Type B pancreatic cell (in vitro differentiated cells): ENCODE data around the gene TNK2. TPM values are rescaled to one million over a fixed set of nuclear protein-coding genes. Genes with fewer than 3 reads are reported as not detected.
A peak's percentile ranks its signal among the peaks of the same experiment; 100 is the strongest.

Source experiments
- DNase-seq: peaks from one replicate; pipeline ENCODE4 v3.0.0; 2021; ENCODE audit warnings: mixed read lengths; ENCODE audit not compliant: unreplicated experiment; ENCODE audit errors: extremely low spot score
- H3K27ac Mint-ChIP-seq: 2 replicates; pipeline ENCODE4 v1.8.0; 2021; ENCODE audit warnings: mild to moderate bottlenecking, mixed read lengths
- H3K27me3 Mint-ChIP-seq: 2 replicates; pipeline ENCODE4 v1.8.0; 2021; ENCODE audit warnings: mixed read lengths
- H3K36me3 Mint-ChIP-seq: 2 replicates; pipeline ENCODE4 v1.8.0; 2021; ENCODE audit warnings: mixed read lengths
- H3K4me1 Mint-ChIP-seq: one replicate; pipeline ENCODE4 v1.8.0; 2021; ENCODE audit warnings: mixed read lengths; ENCODE audit not compliant: unreplicated experiment
- H3K4me3 Mint-ChIP-seq: 2 replicates; pipeline ENCODE4 v1.8.0; 2021; ENCODE audit warnings: mild to moderate bottlenecking, mixed read lengths
- H3K9me3 Mint-ChIP-seq: 2 replicates; pipeline ENCODE4 v1.8.0; 2021; ENCODE audit warnings: mixed read lengths
- CTCF ChIP-seq: fragments of 200-600 bp; sonication (generic); conservative IDR thresholded peaks from 2 replicates; pipeline ENCODE4 v1.5.0; 2021; ENCODE audit warnings: antibody characterized with exemption, mild to moderate bottlenecking
- total RNA-seq: library from RNA; stranded (reverse); gene quantifications from 2 replicates; pipeline ENCODE4 v1.2.1, GENCODE V29; 2021; ENCODE audit warnings: low replicate concordance

The TNK2 gene
- total RNA-seq, 1 donor from 2014 or later, result 42.5 TPM

GRCh38 chr3:195888981-195889869 is 19.1 kb downstream of the TNK2 start:
- Mint-ChIP-seq H3K27me3 (no peaks in the 10 kb centered on the region), H3K9me3 (no peaks in the 10 kb centered on the region), H3K27ac (no peak overlapping the region), H3K4me1 (peaks cover 8% of the 10 kb centered on the region), H3K36me3 (no peaks in the 10 kb centered on the region), H3K4me3 (no peak overlapping the region)
- DNase-seq, result no peak
- no peak for TF ChIP-seq CTCF

GRCh38 chr3:195888311-195888761 is 20.0 kb downstream of the TNK2 start:
- Mint-ChIP-seq H3K4me3 (no peak overlapping the region), H3K9me3 (no peaks in the 10 kb centered on the region), H3K36me3 (no peaks in the 10 kb centered on the region), H3K4me1 (peaks cover 8% of the 10 kb centered on the region), H3K27me3 (no peaks in the 10 kb centered on the region), H3K27ac (no peak overlapping the region)
- TF ChIP-seq CTCF, result no peak
- DNase-seq, result no peak

- TF ChIP-seq CTCF, result no peak
- Mint-ChIP-seq H3K4me3 (no peak overlapping the region), H3K9me3 (no peaks in the 10 kb centered on the region), H3K27me3 (no peaks in the 10 kb centered on the region), H3K36me3 (no peaks in the 10 kb centered on the region), H3K27ac (peak overlapping the region; percentile 23), H3K4me1 (peaks cover 8% of the 10 kb centered on the region)
- no peak for DNase-seq
Observed at GRCh38 chr3:195887670-195888069, 20.7 kb downstream of the TNK2 start.

- Mint-ChIP-seq H3K9me3 (no peaks in the 10 kb centered on the region), H3K4me1 (peaks cover 8% of the 10 kb centered on the region), H3K27ac (no peak overlapping the region), H3K36me3 (no peaks in the 10 kb centered on the region), H3K27me3 (no peaks in the 10 kb centered on the region), H3K4me3 (no peak overlapping the region)
- TF ChIP-seq CTCF, result no peak
- DNase-seq, result no peak
Observed at GRCh38 chr3:195886181-195887141, 21.9 kb downstream of the TNK2 start.

- H3K36me3 Mint-ChIP-seq, result no peaks in the 10 kb centered on the region
- DNase-seq, result no peak
- H3K27ac Mint-ChIP-seq, result no peak overlapping the region
- TF ChIP-seq CTCF, result no peak
- no peak overlapping the region for H3K4me3 Mint-ChIP-seq
- H3K4me1 Mint-ChIP-seq, result peaks cover 8% of the 10 kb centered on the region
- H3K9me3 Mint-ChIP-seq, result no peaks in the 10 kb centered on the region
- H3K27me3 Mint-ChIP-seq, result no peaks in the 10 kb centered on the region
Observed at GRCh38 chr3:195885036-195885891, 23.1 kb downstream of the TNK2 start.
